GM18502 (cell line): Measurements from ENCODE around the gene MTA1.

Experiments used
- ATAC-seq: cut with Tn5 transposase; IDR thresholded peaks from one replicate; pipeline ENCODE4 v1.9.1; 2021; ENCODE audit warnings: mild to moderate bottlenecking; ENCODE audit not compliant: unreplicated experiment, poor library complexity

The MTA1 gene

GRCh38 chr14:105400016-105400415, 19.6 kb upstream of the MTA1 start:
- no peak for ATAC-seq

DNA sequence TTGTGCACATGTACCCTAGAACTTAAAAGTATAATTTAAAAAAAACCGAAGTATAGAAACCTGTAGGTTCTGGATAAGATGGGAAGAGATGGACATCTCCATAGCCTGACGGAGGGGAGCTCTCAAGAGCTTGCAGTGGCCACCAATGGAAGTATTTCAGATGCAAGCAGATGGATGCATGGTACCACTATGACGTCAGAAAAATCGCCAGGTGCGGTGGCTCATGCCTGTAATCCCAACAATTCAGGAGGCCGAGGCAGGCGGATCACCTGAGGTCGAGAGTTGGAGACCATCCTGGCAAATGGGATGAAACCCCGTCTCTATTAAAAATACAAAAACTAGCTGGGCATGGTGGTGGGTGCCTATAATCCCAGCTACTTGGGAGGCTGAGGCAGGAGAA, 17.9 kb upstream of the MTA1 start:
- ATAC-seq = no peak

- ATAC-seq = no peak
These were observed 11.0 kb upstream of the MTA1 start for GRCh38 chr14:105408592-105408991.

- no peak for ATAC-seq
These were observed 10.3 kb upstream of the MTA1 start for GRCh38 chr14:105409364-105409763.

- ATAC-seq = no peak
These were observed 9.0 kb upstream of the MTA1 start for GRCh38 chr14:105410642-105411016.

DNA sequence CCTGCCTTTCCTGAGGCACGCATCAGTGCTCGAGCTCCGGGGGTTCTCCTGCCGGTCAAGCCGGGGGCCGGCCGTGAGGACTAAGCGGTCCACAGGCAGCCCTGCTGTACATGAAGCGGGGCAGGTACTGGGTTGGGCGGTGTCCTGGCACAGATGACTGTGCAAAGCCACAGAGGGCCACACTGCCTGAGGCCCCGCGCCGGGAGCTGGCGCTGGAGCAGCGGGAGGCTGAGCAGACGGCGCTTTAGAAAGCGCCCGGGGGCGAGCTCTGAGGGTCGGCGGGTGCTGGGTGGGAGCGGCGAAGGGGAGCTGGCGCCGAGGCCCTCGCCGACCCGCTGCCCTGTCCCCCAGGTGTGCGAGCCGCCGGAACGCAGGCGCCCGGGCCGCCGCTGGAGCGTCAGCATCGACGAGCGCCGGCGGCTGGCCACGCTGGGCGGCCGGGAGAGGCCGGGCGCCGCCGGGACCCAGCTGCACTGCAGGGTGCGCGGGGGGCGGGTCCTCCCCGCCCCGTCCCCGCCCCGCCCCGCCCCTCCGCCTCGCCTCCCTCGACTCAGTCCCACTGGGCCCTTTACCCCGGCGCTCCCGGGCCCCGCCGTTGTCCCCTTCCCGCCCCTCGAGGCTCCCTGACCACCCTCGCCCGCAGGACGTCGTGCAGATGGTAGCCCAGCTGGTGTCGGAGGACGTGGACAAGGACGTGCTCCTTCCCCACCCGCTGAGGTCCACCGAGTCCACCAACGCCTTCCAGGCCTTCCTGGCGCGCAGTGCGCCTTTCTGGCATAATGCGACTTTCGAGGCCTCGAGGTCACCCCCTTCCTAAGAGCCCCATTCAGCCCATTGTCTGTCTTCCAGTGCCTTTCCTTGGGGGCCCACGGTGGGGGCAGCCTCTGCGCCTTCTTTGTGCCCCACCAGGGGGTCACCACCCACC, 8.3 kb upstream of the MTA1 start:
- ATAC-seq = no peak

- no peak for ATAC-seq
These were observed 7.4 kb upstream of the MTA1 start for GRCh38 chr14:105411985-105412770.

DNA sequence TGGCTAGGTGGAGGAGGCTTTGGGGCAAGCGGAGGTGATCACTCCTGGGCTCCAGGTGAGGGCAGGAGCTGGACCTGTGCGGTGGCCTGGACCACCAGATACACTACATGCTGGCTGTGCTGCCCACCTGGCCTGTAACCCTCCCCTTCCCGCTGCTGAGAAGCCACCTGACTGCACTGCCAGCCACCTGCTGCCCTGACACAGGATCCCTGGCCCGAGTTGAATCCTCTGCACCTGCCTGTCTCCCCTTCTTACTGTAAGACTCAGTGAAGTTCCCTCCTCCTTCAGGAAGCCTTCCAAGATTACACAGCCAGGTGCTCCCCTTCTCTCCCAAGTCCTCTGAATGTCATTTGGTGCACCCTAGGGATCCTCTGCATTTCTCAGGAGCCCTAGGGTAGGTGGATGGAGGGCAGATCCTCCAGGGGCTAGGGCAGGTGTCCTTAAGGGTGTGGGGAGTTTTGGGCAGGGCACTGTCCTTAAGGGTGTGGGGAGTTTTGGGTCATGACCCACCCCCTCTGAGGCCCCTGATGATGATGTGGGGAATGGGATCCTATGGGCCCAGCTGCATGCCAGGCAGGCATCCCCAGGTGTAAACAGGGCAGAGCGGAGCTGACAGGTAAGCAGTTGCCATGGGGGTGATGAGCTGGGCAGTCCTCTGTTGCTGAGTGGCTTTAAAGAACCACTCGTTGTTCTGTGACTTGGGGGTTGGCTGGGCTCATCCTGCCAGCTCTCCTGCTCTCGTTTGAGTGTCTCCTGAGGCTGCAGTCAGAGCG, 6.7 kb upstream of the MTA1 start:
- ATAC-seq = no peak

- no peak for ATAC-seq
These were observed 6.1 kb upstream of the MTA1 start for GRCh38 chr14:105413544-105413886.

- peak; percentile 52 for ATAC-seq
These were observed 4.9 kb upstream of the MTA1 start for GRCh38 chr14:105414456-105415371.

DNA sequence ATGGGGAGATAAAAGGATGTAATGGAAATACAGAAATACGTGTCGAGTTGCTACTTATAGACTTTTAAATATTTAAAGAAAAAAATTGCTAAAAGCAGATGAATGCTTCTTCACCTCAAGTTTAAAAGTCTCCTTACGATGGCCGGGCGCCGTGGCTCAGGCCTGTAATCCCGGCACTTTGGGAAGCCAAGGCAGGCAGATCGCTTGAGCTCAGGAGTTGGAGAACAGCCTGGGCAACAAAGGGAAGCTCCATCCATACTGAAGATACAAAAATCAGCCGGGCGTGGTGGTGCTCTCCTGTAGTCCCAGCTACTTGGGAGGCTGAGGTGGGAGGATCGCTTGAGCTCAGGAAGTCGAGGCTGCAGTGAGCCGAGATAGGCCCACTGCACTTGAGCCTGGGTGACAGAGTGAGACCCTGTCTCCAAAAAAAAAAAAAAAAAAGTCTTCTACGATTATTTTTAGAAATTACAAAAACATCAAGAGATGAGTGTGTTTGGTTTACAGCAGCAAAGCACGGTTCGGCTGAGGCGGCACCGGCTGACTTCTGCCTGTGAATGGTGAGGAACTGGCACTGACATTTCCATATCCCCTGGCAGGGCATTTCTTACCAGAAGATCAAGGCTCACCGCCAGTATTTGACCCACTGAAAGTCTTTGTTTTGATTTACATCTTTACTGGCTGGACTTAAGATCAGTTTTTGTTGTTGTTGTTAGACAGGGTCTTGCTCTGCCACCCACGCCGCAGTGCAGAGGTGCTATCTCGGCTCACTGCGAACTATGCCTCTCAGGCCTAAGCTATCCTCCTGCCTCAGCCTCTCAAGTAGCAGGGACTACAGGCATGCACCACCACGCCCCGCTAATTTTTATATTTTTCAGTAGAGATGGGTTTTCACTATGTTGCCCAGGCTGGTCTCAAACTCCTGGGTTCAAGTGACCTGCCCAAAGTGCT, 3.9 kb upstream of the MTA1 start:
- ATAC-seq = no peak

GRCh38 chr14:105416671-105417070, 3.0 kb upstream of the MTA1 start:
- no peak for ATAC-seq

GRCh38 chr14:105417690-105418121, 1.9 kb upstream of the MTA1 start:
- ATAC-seq = no peak

GRCh38 chr14:105418269-105419194, 1.1 kb upstream of the MTA1 start:
- ATAC-seq = no peak

DNA sequence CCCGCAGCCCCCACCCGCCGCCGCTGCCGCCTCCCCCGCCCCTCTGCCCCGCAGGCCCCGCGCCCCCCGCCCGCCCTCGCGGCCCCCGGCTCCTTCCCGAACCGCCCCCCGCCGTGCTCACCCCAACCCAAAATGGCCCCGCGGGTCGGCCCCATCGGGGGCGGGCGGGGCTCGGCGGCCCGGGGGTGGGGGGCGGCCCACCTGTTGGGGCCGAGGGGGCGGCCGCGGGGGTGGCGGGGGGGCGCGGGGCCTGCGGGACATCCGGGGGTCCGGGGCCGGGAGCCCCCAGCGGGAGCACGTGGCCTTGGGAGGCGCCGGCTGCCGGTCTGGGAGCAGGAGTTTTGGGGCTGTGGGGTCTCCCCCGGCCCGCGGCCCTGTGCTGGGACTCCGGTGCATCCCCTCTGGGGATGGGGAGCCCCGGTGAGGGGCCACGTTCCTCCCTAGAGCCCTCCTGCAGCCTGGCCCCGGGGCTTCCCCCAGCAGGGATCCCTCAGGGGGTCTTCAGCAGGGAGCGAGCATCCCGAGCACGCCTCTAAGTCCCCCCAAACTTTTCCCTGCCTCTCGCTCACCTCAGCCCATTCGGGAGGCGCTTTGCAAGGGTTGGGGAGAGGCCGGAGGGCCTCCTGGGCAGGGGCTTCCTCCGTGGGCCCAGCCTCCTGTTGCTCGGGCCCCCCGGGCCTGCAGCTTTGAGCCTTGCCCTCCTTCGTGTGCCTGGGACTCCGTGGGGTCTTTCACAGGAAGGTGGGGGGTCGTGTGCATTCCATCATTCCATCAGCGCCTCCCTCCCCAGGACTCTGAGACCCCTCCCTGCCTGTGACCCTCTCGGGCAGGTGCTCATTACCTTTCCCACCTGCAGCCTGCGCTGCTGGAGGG, 710 bp downstream of the MTA1 start:
- ATAC-seq = peak; percentile 18

DNA sequence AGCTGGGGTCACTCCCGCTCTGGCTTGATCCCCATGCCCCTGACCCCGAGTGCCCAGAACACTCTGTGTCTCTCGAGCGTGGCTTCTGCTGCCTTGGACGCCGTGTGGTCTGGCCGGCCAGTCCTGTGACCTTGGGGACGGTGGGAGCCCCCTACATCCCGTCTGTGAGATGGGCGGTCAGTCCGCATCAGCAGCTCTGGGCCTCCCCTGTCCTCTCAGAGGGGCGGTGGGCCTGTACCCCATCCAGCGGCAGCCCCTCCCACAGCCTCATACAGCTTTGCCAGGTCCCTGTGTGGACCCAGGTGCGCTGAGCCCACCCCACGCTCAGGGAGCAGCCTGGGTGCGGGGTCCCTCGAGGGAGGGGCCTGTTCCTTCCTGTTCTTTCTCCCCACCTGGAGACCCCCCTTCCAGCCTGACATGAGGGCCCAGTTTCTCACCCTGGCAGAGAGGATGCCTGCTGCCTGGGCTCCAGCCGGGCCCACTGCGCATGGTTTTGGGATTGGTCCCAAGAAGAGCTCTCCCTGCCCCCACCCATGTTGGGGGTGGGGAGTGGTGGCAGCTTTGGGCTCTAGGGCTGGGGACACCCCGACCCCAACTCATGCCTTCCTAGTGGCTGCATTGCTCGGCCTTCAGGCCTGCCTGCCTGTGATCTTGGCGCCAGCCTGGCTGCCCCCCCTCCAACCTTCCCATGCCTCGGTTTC, 1.5 kb downstream of the MTA1 start:
- no peak for ATAC-seq
